Measurements from ENCODE around the gene SPRY1.

The SPRY1 gene

DNA sequence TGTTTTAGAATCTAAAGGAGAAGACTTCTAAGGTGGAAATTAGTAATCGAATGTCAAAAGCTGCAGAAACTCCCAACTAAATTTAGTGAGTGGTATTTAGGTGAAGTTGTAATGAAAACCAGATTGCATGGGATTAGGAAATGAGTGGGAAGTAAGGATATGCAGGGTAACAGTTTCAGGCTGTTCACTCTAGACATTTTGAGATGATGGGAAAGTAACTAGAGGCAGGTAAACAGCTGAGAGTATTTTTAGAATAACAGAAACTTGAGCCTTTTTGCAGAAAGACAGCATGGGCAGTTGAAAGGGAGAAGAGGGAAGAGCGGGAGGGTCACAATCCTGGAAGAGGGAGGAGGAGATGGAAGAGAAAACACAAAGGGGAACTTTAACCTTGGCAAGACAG is 12.7 kb downstream of the SPRY1 start:
- no peak for DNase-seq (ENCODE audit: low spot score)

DNA sequence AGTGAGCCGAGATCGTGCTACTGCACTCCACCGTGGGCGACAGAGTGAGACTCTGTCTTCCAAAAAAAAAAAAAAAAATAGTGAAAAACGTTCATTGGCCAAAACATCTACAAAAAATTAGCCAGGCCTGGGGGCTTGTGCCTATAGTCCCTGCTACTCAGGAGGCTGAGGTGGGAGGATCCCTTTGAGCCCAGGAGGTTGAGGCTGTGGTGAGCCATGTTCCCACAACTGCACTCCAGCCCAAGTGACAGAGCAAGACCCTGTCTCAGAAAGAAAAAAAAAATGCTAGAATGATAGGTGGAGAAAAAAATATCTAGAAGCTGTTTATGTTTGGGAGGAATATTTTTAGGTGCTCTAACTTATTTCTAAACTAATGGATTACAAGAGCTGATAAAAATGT is 14.9 kb downstream of the SPRY1 start:
- no peak for DNase-seq (ENCODE audit: low spot score)

DNA sequence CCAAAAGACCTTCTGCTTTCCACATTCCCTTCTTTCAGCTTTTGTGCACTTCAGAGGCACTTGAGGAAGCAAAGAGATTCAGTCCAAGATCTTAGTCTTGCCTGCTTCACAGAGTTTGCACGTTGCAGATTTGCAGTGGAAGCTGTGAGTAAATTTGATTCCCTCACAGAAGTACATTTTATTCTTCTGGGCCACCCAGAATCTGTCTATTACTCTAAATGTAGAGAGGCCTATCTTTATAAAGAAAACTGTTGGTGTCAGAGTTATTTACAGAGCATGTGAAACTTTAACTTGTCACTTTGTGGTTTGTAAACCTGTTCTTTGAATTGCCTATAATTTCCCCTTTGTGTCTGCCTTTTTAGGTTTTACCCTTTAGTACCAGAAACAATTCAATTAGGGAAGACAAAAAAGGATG is 15.5 kb downstream of the SPRY1 start:
- no peak for DNase-seq (ENCODE audit: low spot score)

DNA sequence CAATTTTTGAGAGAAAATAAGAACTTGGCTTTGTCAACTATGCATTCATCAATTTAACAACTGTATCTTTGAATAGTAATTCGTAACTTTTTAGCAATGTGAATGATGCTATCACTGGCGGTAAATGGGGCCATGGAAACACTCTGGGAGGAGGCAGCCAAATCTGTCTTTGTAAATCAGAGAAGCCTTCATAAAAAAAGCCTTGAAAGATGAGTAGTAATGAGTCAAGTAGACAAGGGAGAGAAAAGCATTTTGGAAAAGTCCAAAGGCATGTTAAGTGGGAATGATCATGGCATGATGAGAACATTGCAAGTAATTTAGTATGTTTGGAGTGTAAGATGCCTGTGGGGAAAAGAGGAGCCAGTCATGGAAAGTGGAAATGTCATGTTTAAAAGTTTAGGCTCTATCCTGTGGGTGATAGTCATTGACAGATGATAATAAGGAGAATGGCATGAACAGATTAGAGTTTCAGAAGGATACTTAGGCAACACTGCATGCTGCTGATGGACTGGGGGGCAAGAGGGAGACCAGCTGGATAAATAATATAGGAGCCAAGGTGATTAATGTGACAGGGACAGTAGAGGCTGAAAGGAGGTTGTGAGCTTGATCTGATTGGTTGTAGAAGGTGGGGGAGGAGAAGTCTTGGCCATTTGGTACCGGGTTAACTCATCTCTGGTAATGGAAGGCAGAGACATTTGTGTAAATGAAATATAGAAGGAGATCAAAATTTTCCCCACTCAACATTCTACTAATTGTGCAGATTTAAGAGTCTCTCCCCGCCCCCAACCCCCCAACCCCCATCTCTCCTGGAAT is 16.3 kb downstream of the SPRY1 start:
- no peak for DNase-seq (ENCODE audit: low spot score)

DNA sequence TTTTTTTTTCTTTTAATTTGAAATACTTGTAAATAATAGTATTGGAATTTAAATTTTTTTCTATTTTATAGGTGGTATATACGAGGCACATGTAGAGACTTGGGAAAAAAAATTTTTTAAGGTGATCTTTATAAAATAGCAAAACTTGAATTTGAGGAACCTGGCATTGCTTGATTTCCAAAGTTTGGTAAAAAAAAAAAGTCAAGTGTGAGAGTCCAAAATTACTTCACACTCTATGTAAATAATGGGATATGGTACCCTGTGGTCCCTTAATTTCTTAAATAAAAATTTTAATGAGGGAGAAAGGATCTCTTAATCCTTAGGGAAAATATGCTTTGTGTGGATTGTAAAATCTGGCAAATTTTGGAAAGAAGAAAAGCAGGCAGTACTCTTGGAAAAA is 19.0 kb downstream of the SPRY1 start:
- DNase-seq (ENCODE audit: low spot score): no peak

DNA sequence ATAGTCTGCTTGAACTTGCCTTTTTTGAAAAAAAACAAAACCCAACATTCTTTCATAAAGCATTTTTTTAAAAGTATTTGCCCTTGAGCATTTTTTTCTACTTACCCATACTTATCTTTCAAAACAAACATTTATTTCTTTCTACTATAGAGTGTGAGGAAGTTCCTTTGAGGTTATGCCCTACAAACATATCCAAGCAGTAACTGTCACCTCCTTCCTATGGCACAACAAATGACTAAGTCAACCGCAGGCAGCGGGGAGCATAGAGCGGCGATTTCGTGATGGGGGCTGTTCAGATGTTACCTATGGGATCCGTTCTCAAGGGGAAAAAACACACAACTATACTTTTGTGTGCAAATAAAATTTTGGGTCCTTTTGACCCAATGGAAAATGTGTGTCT is 19.4 kb downstream of the SPRY1 start:
- no peak for DNase-seq (ENCODE audit: low spot score)

DNA sequence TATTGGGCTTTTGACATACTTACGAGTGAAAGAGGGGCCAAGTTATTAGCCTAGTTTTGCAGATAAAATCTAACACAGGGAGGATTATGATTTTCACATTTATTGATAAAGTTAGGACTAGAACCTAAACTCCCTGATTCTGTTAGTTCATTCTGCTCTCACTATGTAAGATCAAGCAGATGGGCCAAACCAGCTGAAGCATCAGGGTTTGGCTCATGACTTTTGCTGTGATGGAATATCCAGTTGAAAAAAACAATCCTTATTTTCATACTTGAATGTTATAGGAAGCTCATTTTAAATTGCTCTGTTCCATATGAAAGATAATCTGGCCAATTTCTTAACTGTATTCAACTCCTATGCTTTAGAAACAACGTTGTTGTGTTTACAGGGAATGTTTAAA is 21.2 kb downstream of the SPRY1 start:
- no peak for DNase-seq (ENCODE audit: low spot score)

DNA sequence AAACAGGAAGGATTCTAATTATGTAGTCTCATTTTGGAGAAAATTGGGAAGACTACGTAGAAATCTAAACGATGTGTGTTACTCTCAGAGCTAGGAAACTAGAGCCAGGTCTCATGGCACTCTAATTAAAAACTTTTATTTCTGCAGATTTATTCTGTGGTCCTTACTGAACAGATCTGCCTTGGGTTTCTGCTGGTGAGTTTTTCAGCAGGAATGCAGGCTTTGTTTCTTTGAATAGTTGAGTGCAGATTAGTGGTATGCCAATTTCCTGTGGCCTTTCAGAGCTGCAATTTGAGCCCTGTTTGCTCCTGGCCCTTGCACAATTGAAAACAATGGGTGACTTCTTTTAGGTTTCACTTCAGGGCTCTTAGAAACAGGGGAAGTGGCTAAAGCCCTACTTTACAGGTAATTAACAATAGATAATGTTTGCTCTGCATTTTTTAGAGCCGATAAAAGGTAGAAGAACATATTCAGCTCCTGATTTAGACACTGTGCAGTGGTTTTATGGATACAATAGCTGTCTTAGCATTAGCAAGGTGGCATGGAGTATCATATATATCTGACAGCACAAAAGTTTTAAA is 21.8 kb downstream of the SPRY1 start:
- no peak for DNase-seq (ENCODE audit: low spot score)

DNA sequence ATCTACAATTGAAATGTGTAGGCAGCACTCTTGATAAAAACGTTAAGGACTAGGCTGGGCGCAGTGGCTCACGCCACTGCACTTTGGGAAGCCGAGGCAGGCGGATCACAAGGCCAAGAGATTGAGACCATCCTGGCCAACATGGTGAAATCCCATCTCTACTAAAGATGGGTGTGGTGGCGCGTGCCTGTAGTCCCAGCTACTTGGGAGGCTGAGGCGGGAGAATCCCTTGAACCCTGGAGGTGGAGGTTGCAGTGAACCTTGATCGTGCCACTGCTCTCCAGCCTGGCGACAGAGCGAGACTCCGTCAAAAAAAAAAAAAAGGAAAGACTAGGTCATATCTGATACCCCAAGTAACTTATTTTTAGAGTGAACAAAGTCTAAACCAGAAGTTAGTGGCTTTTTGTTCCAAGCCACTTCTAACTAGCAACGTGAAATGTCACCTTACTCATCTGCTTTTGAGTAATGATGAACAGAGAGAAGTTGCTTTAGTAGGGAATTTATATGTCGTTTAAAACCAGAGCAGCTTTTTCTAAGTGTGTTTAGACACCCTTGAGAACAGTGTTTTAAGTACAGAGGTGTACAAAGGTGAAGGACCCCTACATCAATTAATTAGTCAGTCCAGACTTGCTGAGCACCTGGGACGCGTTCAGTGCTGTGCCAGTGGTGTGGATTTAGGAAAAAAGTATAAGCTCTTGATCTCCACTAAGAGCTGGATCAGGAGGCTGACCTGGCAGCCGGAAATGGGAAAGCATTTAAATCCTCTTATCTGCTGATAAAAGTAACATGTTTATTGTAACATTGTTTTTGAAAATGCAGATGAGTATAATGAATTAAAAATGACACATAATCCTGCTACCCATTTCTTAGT is 23.5 kb downstream of the SPRY1 start:
- no peak for DNase-seq (ENCODE audit: low spot score)

DNA sequence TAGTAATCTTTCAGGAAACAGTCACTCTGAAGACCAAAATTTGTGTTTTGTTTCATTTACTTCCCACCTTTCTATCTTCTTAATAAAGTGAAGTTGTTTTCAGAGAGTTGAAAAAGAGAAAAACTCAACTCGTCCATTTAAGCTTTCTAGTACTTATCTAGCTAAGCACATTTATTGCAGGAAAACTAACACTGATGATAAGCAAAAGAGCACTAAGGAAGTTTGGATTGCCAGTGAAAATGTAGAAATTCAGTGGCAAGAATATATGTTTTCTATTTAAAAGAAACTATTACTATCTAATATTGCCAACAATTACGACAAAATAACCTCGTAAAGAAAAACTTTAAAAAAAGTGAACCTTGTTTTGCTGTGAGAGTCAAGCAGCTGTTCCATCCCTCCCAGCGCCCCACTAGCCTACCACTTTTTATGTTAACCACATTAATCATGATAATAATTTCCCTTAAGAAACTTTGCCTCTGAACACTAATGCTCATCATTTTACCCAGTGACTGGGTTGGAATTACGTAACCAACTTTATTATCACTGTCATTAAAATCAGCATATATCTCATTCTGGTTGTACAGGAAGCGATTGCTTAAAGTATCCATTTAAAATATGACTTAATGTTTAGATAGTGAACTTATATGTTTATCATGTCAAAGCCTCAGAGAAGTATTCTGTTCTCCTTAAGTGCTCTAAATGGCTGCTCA is 24.8 kb downstream of the SPRY1 start:
- DNase-seq (ENCODE audit: low spot score): no peak

DNA sequence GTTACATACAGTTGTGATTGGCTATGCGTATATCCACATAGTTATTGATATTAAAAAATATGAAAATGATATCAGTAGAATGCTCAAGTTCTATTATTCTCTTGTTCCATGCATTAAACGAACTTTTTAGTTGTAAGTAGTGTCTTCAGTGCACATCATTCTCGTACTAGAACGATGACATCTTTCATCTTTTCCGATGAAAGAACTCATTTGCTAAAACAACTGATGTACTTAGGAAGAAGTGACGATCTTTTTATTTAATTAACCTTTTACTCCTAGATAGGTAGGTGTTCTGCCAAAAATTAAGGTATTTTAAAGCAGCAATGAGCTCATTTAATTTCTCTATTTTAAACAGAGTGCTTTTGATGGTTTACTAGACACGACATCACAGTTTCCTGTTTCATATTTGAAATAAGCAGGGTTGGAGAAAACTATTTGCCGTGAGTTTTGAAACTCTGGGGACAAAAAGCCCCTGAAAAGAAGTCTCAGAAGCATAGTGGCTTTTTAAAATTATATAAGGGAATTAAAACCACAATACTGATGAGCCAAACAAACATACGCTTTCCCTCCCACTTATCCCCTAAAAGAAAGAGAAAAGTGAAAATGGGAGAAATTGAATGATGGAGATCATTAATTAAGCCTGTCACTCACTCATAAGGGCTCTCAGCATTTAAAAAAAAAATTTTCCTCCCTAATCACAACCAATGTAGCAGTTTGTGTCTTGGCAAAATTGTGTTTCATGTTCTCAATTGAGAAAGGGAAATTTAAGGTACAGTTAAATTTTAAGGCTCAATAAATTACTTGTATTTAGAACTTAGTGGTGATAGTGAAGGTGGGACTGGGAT is 25.6 kb downstream of the SPRY1 start:
- no peak for DNase-seq (ENCODE audit: low spot score)

DNA sequence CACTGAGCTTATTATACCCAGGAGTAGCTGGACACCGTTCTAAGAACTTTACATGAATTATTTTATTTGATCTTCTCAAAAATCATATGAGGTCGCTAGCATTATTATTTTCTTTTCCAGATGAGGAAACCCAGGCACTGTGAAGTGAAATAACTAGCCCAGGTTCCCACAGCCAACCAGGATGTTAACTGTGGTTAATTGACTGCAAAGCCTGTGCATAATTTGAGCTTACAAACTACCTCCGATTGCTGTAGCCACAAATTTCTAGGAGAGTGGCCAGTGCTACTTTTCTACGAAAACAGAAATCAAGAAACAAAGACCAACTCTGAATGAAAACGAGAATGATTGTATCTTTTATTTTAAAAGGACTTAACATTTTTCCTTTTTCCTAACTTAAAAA is 27.2 kb downstream of the SPRY1 start:
- no peak for DNase-seq (ENCODE audit: low spot score)

DNA sequence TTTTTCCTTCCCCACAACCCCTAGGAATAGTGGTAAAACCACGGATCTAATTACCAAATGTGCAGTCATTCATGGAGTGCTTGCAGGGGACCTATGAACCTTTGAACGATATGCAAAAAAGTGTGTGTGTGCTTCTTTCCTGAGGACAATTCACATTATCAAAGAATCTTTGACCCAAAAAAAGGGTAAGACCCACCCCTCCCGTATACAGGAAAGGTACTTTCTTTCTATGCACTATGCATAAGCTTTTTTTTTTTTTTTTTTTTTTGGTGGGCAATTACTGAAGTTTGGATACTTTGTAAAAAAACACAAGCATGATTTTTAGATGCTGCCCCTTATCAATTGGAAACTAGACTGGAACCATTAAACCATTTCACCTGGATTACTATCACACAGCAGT is 31.4 kb downstream of the SPRY1 start:
- no peak for DNase-seq (ENCODE audit: low spot score)

DNA sequence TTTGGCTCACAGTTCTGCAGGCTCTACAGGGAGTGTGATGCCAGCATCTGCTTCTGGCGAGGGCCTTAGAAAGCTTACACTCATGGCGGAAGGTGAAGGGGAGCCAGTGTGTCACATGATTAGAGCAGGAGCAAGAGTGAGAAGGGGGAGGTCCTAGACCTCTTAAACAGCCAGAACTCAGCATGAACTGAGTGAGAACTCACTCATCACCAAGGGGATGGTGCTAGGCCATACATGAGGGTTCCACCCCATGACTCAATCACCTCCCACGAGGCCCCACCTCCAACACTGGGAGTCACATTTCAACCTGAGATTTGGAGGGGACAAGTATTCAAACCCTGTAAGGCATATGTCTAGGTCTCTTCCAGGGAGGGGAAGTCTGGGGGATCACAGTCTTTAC is 33.4 kb downstream of the SPRY1 start:
- DNase-seq (ENCODE audit: low spot score): no peak

DNA sequence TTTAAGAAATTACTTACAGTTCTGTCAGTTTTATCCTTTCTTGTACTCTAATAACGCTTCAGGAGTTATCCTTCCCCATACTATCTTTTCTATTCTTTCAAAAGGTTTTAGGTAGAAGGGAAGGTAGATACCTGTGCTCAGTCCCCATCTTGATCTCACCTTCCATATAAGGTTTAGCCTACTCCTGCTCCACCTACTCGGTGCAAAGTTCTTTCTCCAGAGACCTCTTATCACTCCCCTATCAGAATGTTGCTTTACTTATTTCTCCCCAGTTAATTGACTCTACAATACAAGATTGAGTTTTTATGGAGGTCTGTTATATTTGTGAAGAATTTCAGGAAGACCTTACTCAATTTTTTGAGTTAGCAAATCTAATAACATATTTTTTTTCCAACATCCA is 33.9 kb downstream of the SPRY1 start:
- DNase-seq (ENCODE audit: low spot score): no peak

DNA sequence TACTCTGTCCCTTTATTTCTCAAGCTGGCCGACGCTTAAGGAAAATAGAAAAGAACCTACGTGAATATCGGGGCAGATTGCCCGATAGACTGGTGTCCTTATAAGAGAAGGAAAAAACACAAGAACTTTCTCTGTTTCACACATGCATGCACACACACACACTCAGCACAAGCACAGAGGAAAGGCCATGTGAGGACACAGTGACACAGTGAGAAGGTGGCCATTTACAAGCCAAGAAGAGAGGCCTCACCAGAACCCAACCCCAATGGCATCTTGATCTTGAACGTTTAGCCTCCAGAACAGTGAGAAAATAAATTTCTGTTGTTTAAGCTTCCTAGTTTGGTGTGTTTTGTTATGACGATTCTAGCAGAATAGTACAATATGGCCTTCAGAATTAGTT is 37.0 kb downstream of the SPRY1 start:
- DNase-seq (ENCODE audit: low spot score): no peak

DNA sequence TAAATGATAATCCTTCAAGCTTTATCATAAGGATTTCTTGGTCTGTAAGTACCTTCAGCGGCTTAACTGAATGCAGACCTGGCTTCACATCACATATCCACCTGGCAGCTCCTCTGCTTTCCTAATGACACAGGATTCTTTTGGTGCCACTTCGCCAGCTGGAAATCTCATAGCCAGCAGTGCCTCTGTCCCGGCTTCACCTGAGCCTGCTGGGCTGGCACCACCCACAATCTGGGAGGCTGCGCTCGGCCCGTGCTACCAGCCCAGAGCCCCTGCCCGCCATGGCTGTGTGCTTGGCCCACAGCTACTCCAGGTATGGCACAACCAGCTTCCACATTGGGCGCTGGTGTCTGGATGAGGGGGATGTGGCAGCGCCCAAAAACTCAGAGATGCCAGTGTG is 37.4 kb downstream of the SPRY1 start:
- DNase-seq (ENCODE audit: low spot score): no peak

DNA sequence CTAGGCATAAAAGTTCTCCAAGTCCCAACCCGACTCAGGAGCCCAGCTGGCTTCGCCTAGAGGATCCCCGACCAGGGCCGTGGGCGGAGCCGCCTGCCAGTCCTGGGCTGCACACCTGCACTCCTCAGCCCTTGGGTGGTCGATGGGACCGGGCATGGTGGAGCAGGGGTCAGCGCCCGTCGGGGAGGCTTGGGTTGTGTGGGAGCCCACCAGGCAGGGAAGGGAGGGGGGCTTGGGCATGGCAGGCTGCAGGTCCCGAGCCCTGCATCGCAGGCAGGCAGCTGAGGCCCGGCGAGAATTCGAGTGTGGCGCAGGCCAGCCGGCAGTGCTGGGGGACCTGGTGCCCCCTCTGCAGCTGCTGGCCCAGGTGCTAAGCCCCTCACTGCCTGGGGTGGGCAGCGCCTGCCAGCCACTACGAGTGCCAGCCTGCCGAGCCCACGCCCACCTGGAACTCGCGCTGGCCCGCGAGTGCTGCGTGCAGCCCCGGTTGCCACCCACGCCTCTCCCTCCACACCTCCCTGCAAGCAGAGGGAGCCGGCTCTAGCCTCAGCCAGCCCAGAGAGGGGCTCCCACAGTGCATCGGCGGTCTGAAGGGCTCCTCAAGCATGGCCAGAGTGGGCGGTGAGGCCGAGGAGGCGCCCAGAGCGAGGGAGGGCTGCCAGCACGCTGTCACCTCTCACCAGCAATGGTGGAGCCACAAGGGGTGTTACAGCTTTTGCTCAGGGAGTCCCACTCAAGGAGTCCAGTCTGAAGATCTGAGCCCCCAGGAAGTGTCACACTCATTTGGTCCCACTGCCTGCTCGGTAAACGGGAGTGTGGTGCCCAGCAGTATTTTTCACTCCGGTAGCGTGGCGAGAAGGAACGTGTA is 38.9 kb downstream of the SPRY1 start:
- no peak for DNase-seq (ENCODE audit: low spot score)

DNA sequence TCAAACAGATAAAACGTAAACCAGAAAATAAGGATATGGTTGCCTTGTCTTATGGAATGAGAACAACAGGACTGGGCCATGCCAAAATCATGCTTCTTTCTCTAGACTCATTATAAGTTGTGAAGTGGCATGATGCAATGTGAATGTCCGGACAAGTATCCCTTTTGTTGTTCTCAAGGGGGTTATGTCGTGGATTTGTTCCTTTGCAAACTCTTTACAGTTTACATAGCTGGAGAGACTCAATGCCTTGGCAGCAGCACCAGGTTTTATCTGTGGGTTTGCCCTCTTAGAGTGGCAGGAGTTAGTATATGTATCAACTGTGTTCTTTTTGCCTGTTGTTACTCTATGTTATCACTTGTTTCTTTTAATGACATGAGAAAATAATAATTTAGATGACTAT is 41.4 kb downstream of the SPRY1 start:
- DNase-seq (ENCODE audit: low spot score): no peak

Data from CD4-positive, alpha-beta T cell treated with Interleukin-2 at 100 ng/mL for 4 hours (primary cell).